ENCODE results near the gene TMCC1.

Gene TMCC1

DNA sequence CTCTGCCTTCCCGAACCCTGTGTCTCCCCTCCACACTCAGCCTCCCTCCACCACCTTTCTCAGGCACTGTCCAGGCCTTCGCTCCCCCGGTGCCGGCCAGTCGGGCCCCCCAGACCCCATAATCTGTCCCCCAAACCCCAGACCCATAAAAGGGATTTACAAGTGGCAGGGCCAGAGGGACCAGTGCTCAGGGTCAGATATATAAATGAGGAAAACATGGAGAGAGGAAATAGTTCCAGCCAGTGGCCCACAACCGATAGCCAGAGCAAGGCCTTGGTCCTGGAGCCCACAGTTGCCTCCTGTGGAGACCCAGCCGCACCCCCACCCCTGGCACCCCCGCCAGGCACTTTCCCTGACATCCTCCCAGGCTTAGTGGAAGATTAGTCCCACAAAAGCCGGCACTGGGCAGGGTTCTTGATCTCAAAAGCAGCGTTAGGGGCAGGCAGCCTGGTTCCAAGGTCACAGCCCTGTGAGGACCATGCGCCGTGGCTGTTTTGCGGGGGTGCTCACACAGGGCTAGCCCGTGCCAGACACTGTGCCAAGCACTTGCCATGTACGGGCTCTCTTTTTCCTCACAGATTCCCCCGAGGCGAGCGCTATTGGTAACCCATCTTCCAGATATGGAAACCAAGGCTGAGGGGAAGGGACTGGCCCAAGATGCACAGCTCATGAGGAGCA is 286.0 kb downstream of the TMCC1 start:
- no peak for DNase-seq

DNA sequence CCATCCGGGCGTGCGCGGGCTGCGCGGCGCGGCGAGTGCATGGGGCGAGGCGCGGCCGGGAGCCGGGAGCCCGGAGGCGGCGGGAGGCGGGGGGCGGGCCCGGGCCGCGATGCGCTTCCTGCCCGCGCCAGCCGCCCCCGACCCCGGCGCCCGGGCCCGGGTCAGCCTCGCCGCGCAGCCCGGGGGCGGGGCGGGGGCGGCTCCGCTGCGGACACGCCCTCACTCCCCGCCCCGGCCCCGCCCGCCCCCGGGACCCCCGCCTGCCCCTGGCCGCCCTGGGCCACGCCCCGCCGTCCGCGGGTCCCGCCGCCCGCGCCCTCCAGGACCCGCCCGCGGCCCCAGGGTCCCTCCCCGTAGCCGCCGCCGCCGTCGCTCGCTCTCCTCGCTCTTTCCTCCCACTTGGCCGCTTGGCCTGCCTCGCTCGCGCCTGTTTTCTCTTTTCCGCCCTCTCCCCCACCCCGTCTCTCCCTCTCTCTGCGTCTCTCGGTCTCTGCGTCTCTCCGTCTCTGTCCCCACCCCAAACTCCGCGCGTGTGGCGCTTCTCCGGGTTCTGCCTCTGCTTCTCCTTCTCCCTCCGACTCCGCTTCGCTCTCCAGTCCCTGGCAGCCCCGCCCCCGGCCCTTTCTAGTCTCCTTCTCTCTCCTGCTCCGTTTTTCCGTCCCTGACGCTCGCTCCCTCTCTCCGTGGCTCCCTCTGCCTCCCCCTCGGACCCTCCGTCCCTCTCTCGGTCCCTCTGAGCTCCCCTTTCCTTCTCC is 286.7 kb downstream of the TMCC1 start, which contains the start of gene PLXND1:
PLXND1 (minus strand) TSS at position 41 of the 755 bp plus-strand sequence; CDS start at position 4, 37 bp downstream.
- DNase-seq: no peak

DNA sequence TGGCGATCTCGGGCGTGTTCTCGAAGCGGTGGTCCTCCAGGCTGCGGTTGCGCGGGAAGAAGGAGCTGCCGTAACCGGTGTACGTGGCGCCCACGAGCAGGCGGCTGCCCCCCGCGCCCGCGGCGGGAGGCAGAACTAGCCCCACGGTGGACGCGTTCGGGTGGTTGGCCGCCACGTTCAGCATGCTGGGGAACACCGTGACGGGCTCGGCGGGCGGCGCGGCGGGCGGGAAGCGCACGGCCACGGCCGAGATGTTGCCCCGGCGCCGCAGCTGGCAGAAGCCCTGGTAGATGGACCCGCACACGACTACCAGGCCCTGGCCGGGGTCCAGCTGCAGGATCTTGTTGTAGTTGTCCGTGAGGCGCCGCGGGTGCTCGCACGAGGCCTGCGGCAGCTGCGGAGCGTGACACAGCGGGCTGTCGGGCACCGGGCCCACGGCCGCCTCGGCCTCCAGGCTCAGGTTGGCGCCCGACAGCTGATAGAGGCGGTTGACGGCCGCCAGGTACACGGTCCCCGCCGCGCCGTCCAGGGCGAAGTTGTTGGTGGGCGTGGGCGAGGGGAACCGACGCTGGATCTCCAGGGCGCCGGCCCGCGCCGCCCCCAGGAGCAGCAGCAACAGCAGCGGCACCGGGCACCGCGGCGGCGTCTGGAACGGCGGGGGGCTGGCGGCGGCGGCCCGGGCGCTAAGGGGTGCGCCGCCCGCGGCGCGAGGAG is 287.4 kb downstream of the TMCC1 start:
- DNase-seq: no peak

DNA sequence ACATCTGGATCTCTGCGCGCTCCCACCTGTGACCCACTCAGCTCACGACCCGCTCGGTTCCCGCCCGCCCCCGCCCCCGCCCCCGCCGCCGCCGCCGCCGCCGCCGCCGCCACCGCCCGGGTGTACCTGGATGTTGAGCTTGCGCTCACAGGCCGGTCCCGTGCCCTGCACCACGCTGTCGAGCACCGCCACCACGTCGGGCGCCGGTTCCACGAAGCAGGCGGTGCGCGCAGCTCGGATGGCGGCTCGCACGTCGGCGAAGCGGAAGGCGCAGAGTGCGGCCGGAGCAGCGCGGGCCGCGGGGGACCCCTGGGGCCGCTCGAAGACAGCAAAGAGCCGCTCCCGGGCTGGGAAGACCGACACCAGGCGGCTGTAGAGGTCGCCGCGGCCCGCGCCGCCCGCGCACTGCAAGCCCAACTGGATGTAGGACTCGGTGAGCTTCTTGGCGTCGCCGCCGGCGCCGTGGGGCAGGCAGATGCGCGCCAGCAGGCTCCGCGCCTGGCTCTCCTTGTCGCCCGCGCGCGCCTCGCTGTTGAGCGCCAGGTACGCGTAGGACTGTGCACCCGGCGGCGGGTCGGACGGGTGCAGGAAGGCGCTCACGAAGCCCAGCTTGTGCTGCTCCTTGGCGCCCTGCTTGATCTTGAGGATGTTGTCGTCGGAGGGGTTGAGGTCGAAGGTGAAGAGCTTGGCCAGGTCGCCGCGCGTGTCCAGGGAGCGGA is 288.1 kb downstream of the TMCC1 start:
- DNase-seq: no peak

DNA sequence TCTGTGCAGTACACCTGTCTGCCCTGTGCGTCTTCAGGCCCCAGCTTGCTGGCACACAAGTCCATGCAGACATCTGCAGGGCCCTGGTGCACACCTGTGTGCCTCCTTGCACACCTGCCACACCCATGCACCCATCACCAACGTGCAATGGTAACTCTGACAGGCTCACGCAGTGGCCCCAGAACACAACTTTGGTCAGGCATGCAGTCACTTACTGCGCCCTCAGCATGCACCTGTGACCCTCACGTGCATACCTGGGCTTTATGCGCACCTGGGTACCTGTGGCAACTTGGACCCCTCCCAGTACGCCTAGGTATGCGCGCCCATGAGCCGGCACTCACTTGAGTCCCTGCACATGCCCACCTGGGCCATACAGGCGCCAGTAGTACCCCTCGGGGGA is 288.7 kb downstream of the TMCC1 start:
- DNase-seq: no peak

DNA sequence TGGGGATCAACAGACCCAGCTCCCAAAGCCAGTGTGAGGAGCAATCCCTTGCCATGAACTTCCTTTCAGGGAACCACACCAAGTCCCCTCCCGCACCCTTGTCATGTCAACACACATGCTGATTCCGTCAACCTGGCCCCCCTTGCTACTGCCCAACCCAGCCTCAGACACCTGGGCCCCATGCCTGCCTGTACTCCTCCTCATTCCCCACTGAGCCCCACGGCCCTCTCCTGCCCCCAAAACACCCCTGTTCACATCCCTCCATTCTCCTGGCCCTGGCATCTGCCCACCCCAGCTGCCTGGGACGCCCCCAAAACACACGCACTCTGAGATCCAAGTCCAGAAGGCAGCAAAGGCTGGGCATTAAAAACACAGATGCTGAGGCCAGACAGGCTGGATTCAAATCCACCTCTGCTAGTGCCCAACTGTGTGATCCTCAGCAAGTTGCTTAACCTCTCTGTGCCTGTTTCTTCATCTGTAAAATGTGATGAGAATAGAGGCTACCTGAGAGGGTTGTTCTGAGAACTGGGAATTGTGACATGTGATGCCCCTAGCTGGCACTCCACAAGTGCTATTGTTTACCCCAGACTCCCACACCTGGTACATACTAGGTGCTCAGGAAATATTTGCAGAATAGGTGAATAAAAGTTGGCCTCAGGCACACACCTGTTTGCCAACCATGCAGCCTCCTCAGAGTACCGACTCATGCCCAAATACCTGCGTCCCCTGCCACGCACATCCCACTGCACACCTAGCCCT is 289.3 kb downstream of the TMCC1 start:
- no peak for DNase-seq

DNA sequence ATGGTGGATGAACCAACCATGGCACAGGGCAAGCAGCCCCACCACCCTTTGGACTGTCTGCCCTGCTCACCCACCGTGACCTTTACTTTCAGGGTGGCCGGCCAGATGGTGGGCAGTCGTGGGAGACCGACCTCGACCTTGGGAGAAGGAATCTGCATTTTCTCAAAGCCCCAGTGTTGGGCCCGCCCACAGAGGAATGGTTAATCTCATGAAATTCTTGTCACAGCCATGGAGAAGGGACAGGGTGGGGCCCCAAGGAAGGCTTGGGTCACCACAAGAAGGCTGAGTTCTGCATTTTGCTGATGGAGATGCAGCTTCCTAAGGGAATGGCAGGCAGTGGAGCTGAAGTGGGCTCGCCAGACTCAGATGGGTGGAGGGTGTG is 290.0 kb downstream of the TMCC1 start:
- no peak for DNase-seq

DNA sequence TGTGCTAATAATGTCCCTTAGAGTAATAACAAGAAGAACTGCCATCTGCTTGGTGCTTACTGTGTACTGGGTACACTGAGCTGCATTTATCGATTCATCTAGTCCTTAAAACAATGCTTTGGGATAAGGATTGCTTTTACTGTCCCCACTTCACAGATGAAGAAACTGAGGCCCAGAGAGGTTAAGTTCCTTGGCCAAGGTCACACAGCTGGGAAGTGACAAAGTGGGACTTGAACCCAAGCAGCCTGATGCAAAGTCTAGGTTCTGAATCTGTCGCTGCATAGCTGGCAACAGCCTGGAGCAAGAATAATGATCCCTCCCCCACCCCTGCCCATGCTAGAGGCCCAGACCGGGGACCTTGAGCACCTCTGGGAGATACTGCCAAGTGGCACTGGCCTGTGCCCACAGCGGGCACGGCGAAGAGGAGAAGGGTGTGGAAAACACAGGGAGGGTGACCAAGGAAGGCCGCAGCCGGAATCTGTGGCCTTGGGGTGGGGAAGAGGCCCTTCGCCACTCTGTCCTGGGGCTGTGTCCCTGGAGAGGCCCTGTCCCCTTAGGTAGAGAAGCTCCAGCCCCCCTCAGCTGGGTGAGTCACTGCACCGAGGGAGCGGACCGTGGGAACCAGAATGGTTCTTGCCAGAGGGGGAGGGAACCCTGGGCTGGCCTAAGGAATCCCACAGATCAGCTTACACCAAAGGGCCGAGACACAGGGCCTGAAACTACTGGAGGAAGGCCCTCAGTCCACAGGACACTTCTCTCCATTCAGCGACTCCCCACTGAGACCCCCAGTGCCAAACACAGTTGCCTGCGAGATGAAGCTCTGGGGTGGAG is 290.6 kb downstream of the TMCC1 start:
- DNase-seq: no peak

DNA sequence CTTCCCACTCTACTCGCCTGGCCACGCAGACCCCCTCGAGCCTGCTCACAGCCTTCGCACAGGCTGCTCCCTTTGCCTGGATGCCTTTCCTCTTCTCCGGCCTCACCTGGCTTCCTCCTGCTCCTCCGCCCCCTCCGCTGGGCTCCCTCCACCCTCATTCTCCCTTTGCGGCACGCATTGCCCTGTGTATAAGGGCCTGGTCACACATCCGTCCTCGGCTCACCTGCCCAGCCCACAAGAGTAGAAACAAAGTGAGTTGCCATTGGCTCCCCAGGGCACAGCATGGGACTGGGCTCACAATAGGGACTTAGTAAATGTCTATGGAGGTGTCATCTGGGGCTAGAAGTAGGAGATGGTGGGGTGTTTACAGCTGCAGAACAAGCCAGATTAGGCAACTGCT is 291.2 kb downstream of the TMCC1 start:
- DNase-seq: no peak

DNA sequence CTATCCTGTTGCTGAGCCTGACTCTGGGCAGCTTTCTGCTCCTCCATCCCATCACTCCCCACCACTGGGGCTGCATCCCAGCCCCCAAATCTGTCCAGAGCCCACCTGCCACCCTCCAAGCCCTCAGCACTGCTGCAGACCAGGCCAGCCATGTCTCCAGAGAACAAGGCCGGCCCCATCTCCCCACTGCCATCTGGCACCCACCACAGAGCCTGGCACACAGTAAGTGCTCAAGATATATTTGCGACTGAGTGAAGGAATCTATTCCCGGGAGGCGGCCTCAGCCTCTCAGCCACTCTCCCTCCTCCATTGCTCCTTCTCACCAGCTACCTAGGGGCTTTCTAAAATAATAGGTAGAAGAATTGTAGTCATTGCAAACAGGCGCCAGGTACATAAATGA is 291.8 kb downstream of the TMCC1 start:
- no peak for DNase-seq

DNA sequence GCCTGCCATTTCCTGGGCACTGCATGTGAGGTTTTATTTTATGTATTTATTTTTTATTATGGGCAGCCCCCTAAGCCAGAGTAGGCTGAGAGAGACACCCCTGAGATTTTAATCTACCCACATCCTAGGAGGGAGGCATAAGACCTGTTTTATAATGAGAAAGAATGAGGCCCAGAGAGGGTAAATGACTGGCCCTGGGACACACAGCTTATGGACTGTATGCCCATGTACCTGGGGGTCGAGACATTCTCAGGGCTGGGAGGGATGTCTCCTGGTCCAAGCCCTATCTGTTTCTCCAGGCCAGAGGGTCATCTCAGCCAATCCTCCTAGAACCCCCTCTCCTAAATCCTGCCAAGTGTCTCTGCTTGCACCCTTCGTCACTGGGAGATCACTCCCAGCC is 293.2 kb downstream of the TMCC1 start:
- DNase-seq: no peak

DNA sequence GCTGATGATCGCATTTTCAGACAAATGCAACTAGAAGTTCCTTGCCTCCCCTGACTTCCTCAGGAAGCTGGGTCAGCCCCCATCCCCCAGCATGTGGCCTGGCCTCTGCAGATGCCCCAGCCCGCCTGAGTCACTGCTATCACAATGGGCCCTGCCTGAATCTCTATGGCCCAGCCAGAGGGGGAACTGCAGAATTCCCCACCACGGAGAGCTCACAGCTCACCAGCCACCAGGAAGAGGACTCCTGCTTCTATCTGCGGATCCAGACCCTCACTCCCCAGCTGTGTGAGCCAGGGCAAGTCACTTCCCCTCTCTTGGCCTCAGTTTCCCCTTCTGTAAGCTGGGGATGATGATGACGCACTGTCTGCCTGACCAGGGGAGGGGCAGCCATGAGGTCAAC is 293.9 kb downstream of the TMCC1 start:
- DNase-seq: no peak

DNA sequence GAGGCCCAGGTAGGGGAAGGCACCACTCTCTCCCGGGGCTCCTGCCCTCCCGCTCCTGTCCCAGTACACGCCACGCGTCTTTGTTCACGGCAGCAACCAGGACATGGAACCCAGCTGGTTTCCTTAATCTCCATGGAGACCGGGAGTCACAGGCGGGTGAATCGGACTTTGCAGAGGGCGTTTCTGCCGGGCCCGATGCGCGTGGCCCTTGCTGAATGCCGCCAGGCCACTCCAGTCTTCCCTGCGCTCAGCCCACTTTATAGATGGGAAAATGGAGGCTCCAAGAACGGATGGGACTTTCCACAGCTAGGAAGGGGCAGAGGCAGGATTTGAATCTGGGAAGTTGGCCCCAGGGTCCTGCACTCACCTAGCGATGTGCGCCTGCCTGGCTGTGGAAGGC is 294.4 kb downstream of the TMCC1 start:
- no peak for DNase-seq

DNA sequence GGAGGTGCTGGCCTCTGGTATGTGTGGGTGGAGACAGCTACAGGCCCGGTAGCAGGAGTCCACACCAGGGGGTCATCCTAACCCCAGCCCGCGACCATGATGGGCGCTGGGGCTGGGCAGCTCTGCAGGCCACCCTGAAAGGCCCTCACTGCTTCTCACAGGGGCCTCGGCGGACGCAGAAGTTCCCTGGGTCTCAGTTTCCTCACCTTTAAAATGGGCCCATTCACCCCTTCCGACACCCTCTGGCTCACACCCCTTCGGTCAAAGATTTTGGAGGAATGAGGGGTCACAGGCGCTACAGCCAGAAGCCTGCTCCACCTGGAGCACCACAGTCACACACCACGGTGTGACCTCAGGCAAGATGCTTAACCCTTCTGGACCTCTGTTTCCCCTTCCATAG is 295.0 kb downstream of the TMCC1 start:
- DNase-seq: no peak

DNA sequence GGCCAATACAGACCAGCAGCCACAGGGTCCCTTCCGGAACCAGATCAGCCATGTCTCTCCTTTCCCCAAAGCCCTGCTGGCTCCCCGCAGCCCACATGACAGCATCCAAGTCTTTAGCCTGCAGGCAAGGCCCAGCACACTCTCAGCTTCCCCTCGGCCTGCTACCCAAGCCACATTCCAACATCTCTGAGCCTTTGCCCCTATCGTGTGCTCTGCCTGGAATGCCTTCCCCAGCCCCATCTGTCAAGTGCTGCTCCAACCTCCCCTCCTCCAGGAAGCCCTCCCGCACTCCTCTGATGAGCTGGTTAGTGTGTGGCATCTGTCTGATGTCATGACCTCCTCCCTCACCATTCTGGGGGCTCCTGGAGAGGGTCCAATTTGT is 295.5 kb downstream of the TMCC1 start:
- DNase-seq: no peak

Data from NCI-H187 treated with DMSO at 0.1 percent for 48 hours (cell line).